Transverse colon (tissue), 4 donors: Measurements from ENCODE around the gene CCHCR1. TPM values are rescaled to one million over a fixed set of nuclear protein-coding genes. Genes with fewer than 3 reads are reported as not detected.

Source experiments
- DNase-seq: peaks from one replicate; pipeline ENCODE4 v3.0.0-alpha.2; 2019
- H3K27ac ChIP-seq, 4 donors: fragments of 200-600 bp; sonication (generic); 2 replicates each; pipeline ENCODE4 v1.5.1; 2016 to 2018; ENCODE audit warnings: inconsistent platforms in 4 of 4
- H3K27me3 ChIP-seq: fragments of 200-600 bp; sonication (generic); 2 replicates; pipeline ENCODE4 v1.5.1; 2017; ENCODE audit warnings: inconsistent platforms
- H3K36me3 ChIP-seq, 4 donors: fragments of 200-600 bp; sonication (generic); 2 replicates each; pipeline ENCODE4 v1.5.1; 2017 to 2019; ENCODE audit warnings: inconsistent platforms in 4 of 4
- H3K4me1 ChIP-seq, 4 donors: fragments of 200-600 bp; sonication (generic); 2 replicates each; pipeline ENCODE4 v1.5.1; 2017 to 2020; ENCODE audit warnings: inconsistent platforms in 4 of 4
- H3K4me3 ChIP-seq, 4 donors: fragments of 200-600 bp; sonication (generic); 1 replicate in 1 of 4; 2 replicates in 3 of 4; pipeline versions ENCODE4 v1.5.1 to v1.6.1; 2017 to 2019; ENCODE audit warnings: inconsistent platforms in 4 of 4
- H3K9me3 ChIP-seq, 2 donors: fragments of 200-600 bp; sonication (generic); 2 replicates each; pipeline ENCODE4 v1.5.1; 2017 to 2019; ENCODE audit warnings: inconsistent platforms in 2 of 2
- EP300 ChIP-seq: sonication (generic); formaldehyde crosslinking; IDR thresholded peaks from one replicate; pipeline ENCODE4 v1.6.1; 2017; ENCODE audit warnings: antibody characterized with exemption, low read depth
- POLR2A ChIP-seq: fragments of 450-650 bp; IDR thresholded peaks from one replicate; pipeline ENCODE4 v1.6.1; 2016; ENCODE audit warnings: antibody characterized with exemption, mild to moderate bottlenecking, moderate library complexity
- POLR2AphosphoS5 ChIP-seq, 3 donors: sonication (generic); formaldehyde crosslinking; IDR thresholded peaks; one replicate each; pipeline ENCODE4 v1.6.1; 2016; ENCODE audit warnings: antibody characterized with exemption in 3 of 3
- whole genome bisulfite sequencing, 2 donors: methylation state at CpG; one replicate each; pipeline ENCODE4 v1.1.5; 2018; ENCODE audit warnings: low coverage in 1 of 2; 5-methylcytosine and 5-hydroxymethylcytosine counted together
- in situ Hi-C, 4 donors: fragments of 200-750 bp; cut with MboI; loops; one replicate each; pipeline versions ENCODE4 v1.15.0 to v1.15.1; 2017; ENCODE audit warnings: low sequenced_read_pairs in 3 of 4, low pct_ligation_motif_present in 1 of 4, low pct_unique_long_range_greater_than_20kb in 1 of 4
- intact Hi-C: fragments of 100-400 bp; cut with DNase I; formaldehyde crosslinking; loops from one replicate; pipeline ENCODE4 v1.15.1; 2023; ENCODE audit warnings: low total_unique reads
- total RNA-seq, 4 donors: library from RNA; depleted of rRNA; stranded (reverse); fragments of >200 nt; gene quantifications; one replicate each; pipeline ENCODE4 v1.1.0, GENCODE V29; 2016
- TF ChIP-seq, protein P1 (sequence below), 5 experiments: fragments of 200-600 bp in 3 of 5; fragments of 450-650 bp in 2 of 5; sonication (generic) in 3 of 5; IDR thresholded peaks; 1 replicate in 2 of 5; 2 replicates in 3 of 5; pipeline ENCODE4 v1.5.1; 2016 to 2017; ENCODE audit warnings: antibody characterized with exemption in 5 of 5, inconsistent platforms in 3 of 5, mild to moderate bottlenecking in 2 of 5, moderate library complexity in 1 of 5

Gene CCHCR1
- total RNA-seq, 4 donors from 2014 or later = 15.0 to 44.1 (median 29.9) TPM

- Histone ChIP-seq H3K4me1 (peaks cover 0 to 32% (median 13%) of the 10 kb centered on the region in 4 donors), H3K27ac (no peak overlapping the region), H3K4me3 (no peak overlapping the region), H3K9me3 (no peaks in the 10 kb centered on the region), H3K27me3 (no peaks in the 10 kb centered on the region), H3K36me3 (no peaks in the 10 kb centered on the region)
- DNase-seq = no peak
- 87% methylated on average over 5 of the region's 5 CpGs; no CpG with 5 or more reads in 1 of the 2 donors for WGBS, 2 donors
- in situ Hi-C loops = loop anchor here in 1 of 4 donors (25.0 kb wide), 1 partner anchor 634 kb away; no protein-coding TSS in a partner anchor
- intact Hi-C loops = loop anchor here (5.0 kb wide), 1 partner anchor 969 kb away; no protein-coding TSS in a partner anchor
- TF ChIP-seq POLR2A (no peak), EP300 (no peak), POLR2AphosphoS5 (IDR thresholded peaks at IDR 0.05) (no peak)
- TF ChIP-seq, protein P1, sequence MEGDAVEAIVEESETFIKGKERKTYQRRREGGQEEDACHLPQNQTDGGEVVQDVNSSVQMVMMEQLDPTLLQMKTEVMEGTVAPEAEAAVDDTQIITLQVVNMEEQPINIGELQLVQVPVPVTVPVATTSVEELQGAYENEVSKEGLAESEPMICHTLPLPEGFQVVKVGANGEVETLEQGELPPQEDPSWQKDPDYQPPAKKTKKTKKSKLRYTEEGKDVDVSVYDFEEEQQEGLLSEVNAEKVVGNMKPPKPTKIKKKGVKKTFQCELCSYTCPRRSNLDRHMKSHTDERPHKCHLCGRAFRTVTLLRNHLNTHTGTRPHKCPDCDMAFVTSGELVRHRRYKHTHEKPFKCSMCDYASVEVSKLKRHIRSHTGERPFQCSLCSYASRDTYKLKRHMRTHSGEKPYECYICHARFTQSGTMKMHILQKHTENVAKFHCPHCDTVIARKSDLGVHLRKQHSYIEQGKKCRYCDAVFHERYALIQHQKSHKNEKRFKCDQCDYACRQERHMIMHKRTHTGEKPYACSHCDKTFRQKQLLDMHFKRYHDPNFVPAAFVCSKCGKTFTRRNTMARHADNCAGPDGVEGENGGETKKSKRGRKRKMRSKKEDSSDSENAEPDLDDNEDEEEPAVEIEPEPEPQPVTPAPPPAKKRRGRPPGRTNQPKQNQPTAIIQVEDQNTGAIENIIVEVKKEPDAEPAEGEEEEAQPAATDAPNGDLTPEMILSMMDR (IDR thresholded peaks at IDR 0.05) = no peak
Measured at GRCh38 chr6:31096656-31097055, 60.9 kb downstream of the CCHCR1 start.

GRCh38 chr6:31096215-31096614 is 61.4 kb downstream of the CCHCR1 start:
- in situ Hi-C loops (loop anchor here in 1 of 4 donors (25.0 kb wide), 1 partner anchor 634 kb away; no protein-coding TSS in a partner anchor), intact Hi-C loops (loop anchor here (5.0 kb wide), 1 partner anchor 969 kb away; no protein-coding TSS in a partner anchor)
- H3K4me3 ChIP-seq = no peak overlapping the region
- no peaks in the 10 kb centered on the region for H3K36me3 ChIP-seq
- H3K4me1 ChIP-seq = peaks cover 0 to 36% (median 13%) of the 10 kb centered on the region in 4 donors
- H3K27ac ChIP-seq = no peak overlapping the region
- TF ChIP-seq EP300 = no peak
- no peak for TF ChIP-seq POLR2AphosphoS5 (IDR thresholded peaks at IDR 0.05)
- no peak for TF ChIP-seq POLR2A
- TF ChIP-seq, protein P1 (IDR thresholded peaks at IDR 0.05) = no peak
- no peak for DNase-seq
- WGBS, 2 donors = 82 to 96% methylated on average over 3 of the region's 3 CpGs
- H3K27me3 ChIP-seq = no peaks in the 10 kb centered on the region
- no peaks in the 10 kb centered on the region for H3K9me3 ChIP-seq

GRCh38 chr6:31094389-31094881 is 63.2 kb downstream of the CCHCR1 start:
- no peaks in the 10 kb centered on the region for H3K27me3 ChIP-seq
- H3K9me3 ChIP-seq = no peaks in the 10 kb centered on the region
- TF ChIP-seq EP300 = no peak
- no peak for TF ChIP-seq POLR2A
- TF ChIP-seq POLR2AphosphoS5 (IDR thresholded peaks at IDR 0.05) = no peak
- TF ChIP-seq, protein P1 (IDR thresholded peaks at IDR 0.05) = no peak
- 21 to 50% methylated on average over 1 to 3 of the region's 3 CpGs for WGBS, 2 donors
- peak; percentile 37 for DNase-seq
- intact Hi-C loops = no loop called here
- peaks cover 0 to 42% (median 13%) of the 10 kb centered on the region in 4 donors for H3K4me1 ChIP-seq
- in situ Hi-C loops = loop anchor here in 1 of 4 donors (25.0 kb wide), 1 partner anchor 632 kb away; no protein-coding TSS in a partner anchor
- H3K36me3 ChIP-seq = no peaks in the 10 kb centered on the region
- no peak overlapping the region for H3K4me3 ChIP-seq
- peak overlapping the region in 3 of 4 donors; percentile 11 to 58 (median 51) for H3K27ac ChIP-seq

- TF ChIP-seq POLR2A (no peak), POLR2AphosphoS5 (IDR thresholded peaks at IDR 0.05) (no peak), EP300 (no peak)
- TF ChIP-seq, protein P1 (IDR thresholded peaks at IDR 0.05) = no peak
- Histone ChIP-seq H3K4me1 (peaks cover 0 to 42% (median 13%) of the 10 kb centered on the region in 4 donors), H3K27ac (peak overlapping the region in 1 of 4 donors; percentile 28), H3K4me3 (no peak overlapping the region), H3K27me3 (no peaks in the 10 kb centered on the region), H3K9me3 (no peaks in the 10 kb centered on the region), H3K36me3 (no peaks in the 10 kb centered on the region)
- in situ Hi-C loops (loop anchor here in 1 of 4 donors (25.0 kb wide), 1 partner anchor 631 kb away; no protein-coding TSS in a partner anchor), intact Hi-C loops (no loop called here)
- WGBS, 2 donors = 62 to 78% methylated on average over 5 to 12 of the region's 12 CpGs
- DNase-seq = no peak
Measured at GRCh38 chr6:31092769-31093505, 64.7 kb downstream of the CCHCR1 start.
